SJCRH30 (cell line): Measurements from ENCODE around the gene SPATS2. TPM values are rescaled to one million over a fixed set of nuclear protein-coding genes. Genes with fewer than 3 reads are reported as not detected.

ENCODE experiments used
- DNase-seq, 2 experiments: peaks; one replicate each; pipeline ENCODE4 v3.0.0-alpha.2; 2015 to 2020
- H3K27ac ChIP-seq: fragments of 250-450 bp; sonication (Bioruptor Pico); 2 replicates; pipeline ENCODE4 v1.5.1; 2020; ENCODE audit warnings: mild to moderate bottlenecking, moderate library complexity
- H3K27me3 ChIP-seq: fragments of 250-450 bp; sonication (Bioruptor Pico); 2 replicates; pipeline ENCODE4 v1.5.1; 2020; ENCODE audit warnings: mild to moderate bottlenecking, moderate library complexity
- H3K36me3 ChIP-seq: fragments of 250-450 bp; sonication (Bioruptor Pico); 2 replicates; pipeline ENCODE4 v1.5.1; 2020; ENCODE audit warnings: mild to moderate bottlenecking, moderate library complexity
- H3K4me1 ChIP-seq: fragments of 250-450 bp; sonication (Bioruptor Pico); 2 replicates; pipeline ENCODE4 v1.5.1; 2020; ENCODE audit warnings: mild to moderate bottlenecking, moderate library complexity
- H3K4me3 ChIP-seq: fragments of 250-450 bp; sonication (Bioruptor Pico); 2 replicates; pipeline ENCODE4 v1.5.1; 2020; ENCODE audit warnings: mild to moderate bottlenecking, moderate library complexity
- H3K9me3 ChIP-seq: fragments of 250-450 bp; sonication (Bioruptor Pico); replicated peaks from 2 replicates; pipeline ENCODE4 v1.5.1; 2020; ENCODE audit warnings: mild to moderate bottlenecking, moderate library complexity
- total RNA-seq: library from RNA; depleted of rRNA; stranded (reverse); fragments of >200 nt; shearing (Covaris generic); gene quantifications from 2 replicates; pipeline ENCODE4 v1.2.3, GENCODE V29; 2014; rRNA removed

The SPATS2 gene
- total RNA-seq, 1 experiment from 2014 or later = 72.6 TPM

DNA sequence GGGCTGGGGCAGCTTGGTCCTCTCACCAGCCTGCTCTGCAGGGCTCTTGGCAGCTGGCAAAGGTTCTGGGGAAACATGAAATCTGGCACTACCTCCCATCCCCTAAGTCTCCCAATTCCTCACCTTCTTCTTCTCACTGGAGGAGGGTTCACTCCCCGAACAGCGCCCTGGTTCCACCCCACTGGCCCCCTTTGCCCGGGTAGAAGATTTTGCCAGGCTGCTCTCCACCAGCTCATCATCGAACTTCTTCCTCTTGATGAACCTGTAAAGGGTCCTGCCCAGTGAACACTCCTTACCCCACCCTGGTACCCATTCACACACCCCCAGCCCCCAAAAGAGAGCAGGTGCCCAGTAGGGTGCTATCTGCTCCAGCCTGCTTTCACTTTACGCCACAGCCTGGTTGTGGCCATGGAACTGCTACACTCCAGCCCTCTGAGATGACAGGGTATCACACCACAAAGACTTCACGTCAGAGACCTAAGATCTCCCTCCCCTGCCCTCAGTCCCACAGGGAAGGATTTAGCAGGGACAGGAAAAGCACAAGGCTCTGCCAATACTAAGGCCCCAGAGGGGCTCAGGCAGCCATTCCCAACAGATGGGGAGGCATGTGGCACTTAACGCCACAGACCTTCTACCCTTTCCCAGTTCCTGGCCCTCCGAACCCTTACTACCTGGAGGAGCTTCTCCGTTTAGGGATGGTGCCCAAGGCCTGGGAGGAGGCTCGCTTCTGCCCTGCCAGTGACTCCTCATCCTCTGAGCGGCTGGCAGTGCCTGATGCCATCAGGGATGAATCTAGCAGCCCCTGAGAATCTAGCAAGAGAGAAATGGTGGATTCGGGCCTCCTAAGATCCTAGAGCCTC lies 198.4 kb downstream of the SPATS2 start:
- peaks cover 22% of the 10 kb centered on the region for H3K36me3 ChIP-seq
- no peak for DNase-seq
- no peaks in the 10 kb centered on the region for H3K27me3 ChIP-seq
- H3K4me1 ChIP-seq = no peaks in the 10 kb centered on the region
- H3K9me3 ChIP-seq = no peaks in the 10 kb centered on the region
- no peak overlapping the region for H3K27ac ChIP-seq
- no peak overlapping the region for H3K4me3 ChIP-seq

DNA sequence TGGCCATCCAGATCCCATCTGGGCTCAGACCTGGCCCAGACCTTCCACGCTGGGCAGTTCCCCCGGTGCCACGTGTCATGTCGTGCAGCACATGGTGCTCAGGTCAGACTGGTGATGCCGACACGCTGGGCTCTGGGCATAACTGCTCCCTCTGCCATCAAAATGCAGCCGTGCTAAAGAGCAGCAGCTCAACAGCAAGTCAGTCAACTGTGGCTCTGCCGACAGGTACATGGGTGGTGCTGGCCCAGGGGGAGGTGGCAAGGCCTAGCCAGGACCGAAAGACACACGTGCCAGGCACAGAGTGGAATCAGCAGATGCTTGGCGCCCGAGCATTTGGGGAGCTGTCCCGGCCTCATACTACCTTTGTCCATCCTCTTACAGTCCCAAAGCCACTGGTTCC lies 199.1 kb downstream of the SPATS2 start:
- no peak for DNase-seq
- Histone ChIP-seq H3K27me3 (no peaks in the 10 kb centered on the region), H3K36me3 (peaks cover 16% of the 10 kb centered on the region), H3K9me3 (no peaks in the 10 kb centered on the region), H3K4me1 (no peaks in the 10 kb centered on the region), H3K4me3 (no peak overlapping the region), H3K27ac (no peak overlapping the region)

DNA sequence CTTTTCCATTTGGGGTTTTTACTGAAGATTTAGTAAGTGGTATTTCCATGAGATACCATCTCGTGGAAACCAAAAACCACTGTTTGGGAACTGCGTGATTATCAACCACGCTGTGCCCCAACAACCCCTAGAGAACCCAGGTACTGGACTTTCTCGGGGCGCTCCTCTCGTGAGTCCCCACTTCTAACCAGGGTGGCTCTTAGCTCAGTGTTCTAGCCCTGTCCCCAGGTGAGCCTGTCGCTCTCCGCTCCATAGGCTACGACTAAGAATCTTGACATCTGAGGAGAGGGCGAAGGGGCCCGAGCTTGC lies 200.0 kb downstream of the SPATS2 start:
- H3K4me3 ChIP-seq = peak overlapping the region; percentile 99
- H3K27ac ChIP-seq = peak overlapping the region; percentile 97
- H3K4me1 ChIP-seq = no peaks in the 10 kb centered on the region
- no peaks in the 10 kb centered on the region for H3K9me3 ChIP-seq
- H3K36me3 ChIP-seq = peaks cover 9% of the 10 kb centered on the region
- H3K27me3 ChIP-seq = no peaks in the 10 kb centered on the region
- no peak for DNase-seq

DNA sequence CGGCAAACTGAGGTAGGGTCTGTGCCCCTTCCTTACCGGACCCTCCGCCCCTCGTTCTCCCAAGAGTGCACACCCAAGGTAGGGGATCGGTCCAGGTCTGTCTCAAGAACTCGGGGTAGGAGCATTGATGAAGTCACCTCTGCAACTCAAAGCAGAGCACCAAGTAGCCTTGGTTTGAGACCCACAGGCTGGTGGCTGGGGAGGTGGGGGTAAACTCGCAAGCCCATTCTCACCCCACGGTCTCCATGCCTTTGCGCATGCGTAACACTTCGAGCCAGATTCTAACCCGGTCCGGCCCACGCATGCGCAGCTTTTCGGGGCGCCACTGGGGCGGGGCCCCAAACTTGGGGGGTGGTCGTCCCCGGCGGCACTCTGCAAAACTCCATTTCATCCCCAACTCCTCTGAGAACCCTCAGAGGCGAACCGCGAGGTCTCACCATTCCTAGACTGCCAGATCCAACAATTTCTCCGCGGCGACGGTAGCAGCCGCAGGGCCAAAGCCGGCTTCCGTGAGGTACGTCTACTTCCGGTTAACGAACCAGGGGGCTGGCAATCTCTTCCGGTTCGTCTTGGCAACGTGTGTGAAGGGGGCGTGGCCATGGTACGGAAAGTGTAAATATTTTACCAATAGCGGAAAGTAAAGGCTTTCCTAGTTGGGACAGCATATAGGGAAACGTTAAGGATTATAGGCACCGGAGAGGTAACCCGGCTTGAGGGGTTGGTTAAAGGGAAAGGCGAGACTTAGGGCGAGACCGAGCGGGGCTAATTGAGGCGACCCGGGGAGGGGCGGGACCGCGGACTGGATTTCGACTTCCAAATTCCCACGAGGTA lies 200.6 kb downstream of the SPATS2 start, which contains the start of gene MCRS1:
Gene MCRS1, minus strand, starts transcription at position 532 of the 831 bp plus-strand sequence. CDS start 1,411 bp downstream, outside the sequence.
- peak; percentile 95 to 97 for DNase-seq
- Histone ChIP-seq H3K4me1 (no peaks in the 10 kb centered on the region), H3K27me3 (no peaks in the 10 kb centered on the region), H3K4me3 (peak within 1 kb of the TSS; percentile 99), H3K27ac (peak within 1 kb of the TSS; percentile 97), H3K9me3 (no peaks in the 10 kb centered on the region), H3K36me3 (peaks cover 3% of the 10 kb centered on the region)

DNA sequence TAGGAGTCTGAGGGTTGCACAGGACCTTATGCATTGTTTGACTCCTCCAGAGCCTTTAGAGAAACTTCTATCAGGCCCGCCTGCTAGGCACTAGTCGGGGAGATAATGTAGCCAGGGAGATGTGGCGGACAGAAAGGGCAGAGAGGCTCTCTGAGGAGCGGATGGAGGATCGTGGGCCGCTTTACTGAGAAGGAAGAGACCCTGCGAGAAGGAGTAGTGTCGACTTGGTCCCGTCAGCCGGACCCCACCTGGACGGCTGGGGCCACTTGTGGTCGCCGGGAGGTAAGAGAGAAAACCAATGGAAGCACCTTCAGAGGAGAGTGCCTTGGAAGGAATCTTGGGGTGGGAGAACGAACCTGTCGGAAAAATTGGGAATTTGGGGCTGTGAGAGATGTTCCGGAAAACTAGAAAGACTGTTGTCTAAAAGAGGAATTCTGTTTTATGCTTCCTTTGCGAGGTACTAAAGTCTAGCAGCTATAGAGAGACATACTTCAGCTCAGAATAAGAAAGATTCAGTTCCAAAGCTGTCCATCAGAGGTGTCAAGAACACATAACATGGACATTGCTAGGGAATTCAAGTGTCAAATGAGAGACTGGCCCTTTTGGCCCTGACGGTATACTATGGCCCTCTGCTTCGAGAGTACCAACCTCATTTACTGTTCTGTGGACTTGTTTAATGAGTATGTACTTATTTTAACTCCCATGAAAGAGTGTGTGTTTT lies 201.3 kb downstream of the SPATS2 start:
- no peaks in the 10 kb centered on the region for H3K27me3 ChIP-seq
- no peaks in the 10 kb centered on the region for H3K4me1 ChIP-seq
- H3K4me3 ChIP-seq = peak overlapping the region; percentile 99
- DNase-seq = peak in 1 of 2 experiments; percentile 30
- H3K36me3 ChIP-seq = no peaks in the 10 kb centered on the region; the same call in 1 of the 2 replicates
- H3K27ac ChIP-seq = peak overlapping the region; percentile 97
- H3K9me3 ChIP-seq = no peaks in the 10 kb centered on the region

Other genes starting within 250 kb of the SPATS2 start
- gene TUBA1B, start 236.1 kb upstream of the SPATS2 start, total RNA-seq = 5,262 and 5,317 TPM in 2 replicates
- 481 and 482 TPM in 2 replicates for gene TUBA1A, start 178.4 kb upstream of the SPATS2 start, total RNA-seq
- gene TUBA1C, start 102.4 kb upstream of the SPATS2 start, total RNA-seq = 396 and 398 TPM in 2 replicates
- gene PRPH, start 72.3 kb upstream of the SPATS2 start, total RNA-seq = 1.7 and 3.9 TPM in 2 replicates
- 79.4 and 87.0 TPM in 2 replicates for gene TROAP, start 44.2 kb upstream of the SPATS2 start, total RNA-seq
- 1.7 and 2.1 TPM in 2 replicates for gene C1QL4, start 30.3 kb upstream of the SPATS2 start, total RNA-seq
- 10.7 and 11.9 TPM in 2 replicates for gene DNAJC22, start 20.6 kb upstream of the SPATS2 start, total RNA-seq
- 0.03 and 0.12 TPM in 2 replicates for gene KCNH3, start 171.6 kb downstream of the SPATS2 start, total RNA-seq
- 55.9 and 57.0 TPM in 2 replicates for gene MCRS1, start 200.7 kb downstream of the SPATS2 start, total RNA-seq
- 0.10 and 0.18 TPM in 2 replicates for gene FAM186B, start 238.2 kb downstream of the SPATS2 start, total RNA-seq